ENCODE results near the gene EXOC3L2. TPM values are rescaled to one million over a fixed set of nuclear protein-coding genes. Genes with fewer than 3 reads are reported as not detected.

Gene EXOC3L2
- total RNA-seq, 1 donor: not detected

DNA sequence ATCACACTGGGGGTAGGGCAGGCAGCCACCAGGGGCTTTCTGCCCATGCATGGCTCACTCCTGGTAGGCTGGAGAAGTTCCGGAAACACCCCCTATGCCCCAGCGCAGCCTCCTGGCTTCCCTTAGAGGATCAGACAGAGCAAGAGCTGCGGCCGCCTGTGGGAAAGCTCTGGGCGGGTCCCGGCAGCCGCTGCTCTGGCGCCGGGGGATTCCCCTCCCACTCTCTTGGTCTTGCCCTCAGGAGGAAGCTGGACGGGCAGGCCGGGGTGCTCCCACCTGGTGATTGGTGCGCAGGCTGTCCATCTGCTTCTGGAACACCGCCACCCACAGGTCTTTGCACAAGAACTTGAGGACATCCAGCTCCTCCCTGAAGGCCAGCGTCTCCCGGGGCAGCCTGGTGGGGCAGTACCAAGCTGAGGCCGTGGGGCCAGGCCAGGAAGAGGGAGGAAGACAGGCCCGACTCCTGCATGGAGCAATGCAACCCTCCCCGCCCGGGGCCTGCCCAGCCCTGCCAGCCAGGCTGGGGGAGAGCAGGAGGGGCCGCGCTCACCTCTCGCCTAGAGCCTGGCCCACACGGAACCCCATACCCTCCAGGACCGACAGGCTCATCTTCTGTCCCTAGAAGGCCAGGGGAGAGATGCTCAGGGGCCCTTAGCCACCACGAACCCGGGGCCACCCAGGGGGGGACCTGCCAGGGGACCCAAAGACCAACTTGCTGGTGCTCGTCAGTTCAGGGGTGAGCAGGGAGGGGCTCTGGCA, 80.5 kb downstream of the EXOC3L2 start:
- Histone ChIP-seq H3K36me3 (ENCODE audit: insufficient read depth, low read length) (no peaks in the 10 kb centered on the region), H2AFZ (ENCODE audit: low read length) (peak overlapping the region; percentile 59), H3K4me3 (ENCODE audit: insufficient read depth, low read length) (peak overlapping the region; percentile 13), H3K9me3 (ENCODE audit: low read depth, low read length) (no peaks in the 10 kb centered on the region), H3K4me1 (ENCODE audit: insufficient read depth, low read length) (peaks cover 8% of the 10 kb centered on the region), H3K27ac (ENCODE audit: low read depth, low read length) (no peak overlapping the region), H3K27me3 (ENCODE audit: insufficient read depth, low read length) (peaks cover 17% of the 10 kb centered on the region), H3K79me2 (ENCODE audit: insufficient read depth, low read length) (no peaks in the 10 kb centered on the region), H3K4me2 (ENCODE audit: insufficient read depth, low read length) (no peak overlapping the region), H4K20me1 (ENCODE audit: insufficient read depth, low read length) (no peaks in the 10 kb centered on the region)
- TF ChIP-seq, protein P1, sequence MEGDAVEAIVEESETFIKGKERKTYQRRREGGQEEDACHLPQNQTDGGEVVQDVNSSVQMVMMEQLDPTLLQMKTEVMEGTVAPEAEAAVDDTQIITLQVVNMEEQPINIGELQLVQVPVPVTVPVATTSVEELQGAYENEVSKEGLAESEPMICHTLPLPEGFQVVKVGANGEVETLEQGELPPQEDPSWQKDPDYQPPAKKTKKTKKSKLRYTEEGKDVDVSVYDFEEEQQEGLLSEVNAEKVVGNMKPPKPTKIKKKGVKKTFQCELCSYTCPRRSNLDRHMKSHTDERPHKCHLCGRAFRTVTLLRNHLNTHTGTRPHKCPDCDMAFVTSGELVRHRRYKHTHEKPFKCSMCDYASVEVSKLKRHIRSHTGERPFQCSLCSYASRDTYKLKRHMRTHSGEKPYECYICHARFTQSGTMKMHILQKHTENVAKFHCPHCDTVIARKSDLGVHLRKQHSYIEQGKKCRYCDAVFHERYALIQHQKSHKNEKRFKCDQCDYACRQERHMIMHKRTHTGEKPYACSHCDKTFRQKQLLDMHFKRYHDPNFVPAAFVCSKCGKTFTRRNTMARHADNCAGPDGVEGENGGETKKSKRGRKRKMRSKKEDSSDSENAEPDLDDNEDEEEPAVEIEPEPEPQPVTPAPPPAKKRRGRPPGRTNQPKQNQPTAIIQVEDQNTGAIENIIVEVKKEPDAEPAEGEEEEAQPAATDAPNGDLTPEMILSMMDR (IDR thresholded peaks at IDR 0.05; ENCODE audit: extremely low read depth, low read depth, low read length): no peak
- DNase-seq (ENCODE audit: insufficient read length, low spot score, missing footprints): peak; percentile 95

DNA sequence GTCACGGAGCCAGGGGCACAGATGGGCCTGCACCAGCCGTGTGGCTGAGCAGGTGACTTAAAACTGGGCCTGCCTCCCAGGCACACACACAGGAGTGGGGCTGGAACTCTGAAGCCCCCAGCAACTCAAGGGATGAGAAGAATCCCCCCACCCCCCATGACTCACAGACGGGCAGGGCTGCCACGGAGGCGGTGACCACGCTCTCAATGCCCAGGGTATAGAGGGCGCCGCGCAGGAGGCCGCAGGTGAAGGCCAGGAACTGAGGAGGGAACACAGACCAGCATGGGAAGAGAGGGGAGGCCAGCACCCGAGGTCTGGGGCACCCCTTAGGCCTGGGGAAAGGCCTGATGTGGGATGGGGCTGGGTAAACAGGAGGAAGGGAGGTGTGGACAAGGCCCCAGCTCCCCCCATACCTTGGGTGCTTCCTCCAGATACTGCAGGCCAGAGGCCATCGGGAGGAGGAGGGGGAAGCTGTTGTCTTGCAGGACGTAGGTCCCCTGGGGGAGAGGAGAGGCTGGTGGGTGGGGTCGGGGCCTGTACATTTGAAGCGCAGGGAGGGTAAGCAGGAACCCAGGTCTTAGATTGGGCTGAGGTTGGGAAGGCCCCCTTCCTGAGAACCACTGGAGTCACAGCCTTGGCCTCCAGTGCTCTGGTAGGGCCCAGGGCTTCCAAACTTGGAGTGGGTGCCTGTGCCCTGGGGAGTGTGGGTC, 81.3 kb downstream of the EXOC3L2 start:
- H3K27me3 ChIP-seq (ENCODE audit: insufficient read depth, low read length): peaks cover 17% of the 10 kb centered on the region
- H4K20me1 ChIP-seq (ENCODE audit: insufficient read depth, low read length): no peaks in the 10 kb centered on the region
- H3K36me3 ChIP-seq (ENCODE audit: insufficient read depth, low read length): no peaks in the 10 kb centered on the region
- H3K27ac ChIP-seq (ENCODE audit: low read depth, low read length): no peak overlapping the region
- peak; percentile 71 for DNase-seq (ENCODE audit: insufficient read length, low spot score, missing footprints)
- H3K4me2 ChIP-seq (ENCODE audit: insufficient read depth, low read length): no peak overlapping the region
- H2AFZ ChIP-seq (ENCODE audit: low read length): no peak overlapping the region
- no peak overlapping the region for H3K4me3 ChIP-seq (ENCODE audit: insufficient read depth, low read length)
- TF ChIP-seq, protein P1 (IDR thresholded peaks at IDR 0.05; ENCODE audit: extremely low read depth, low read depth, low read length): no peak
- peaks cover 8% of the 10 kb centered on the region for H3K4me1 ChIP-seq (ENCODE audit: insufficient read depth, low read length)
- H3K79me2 ChIP-seq (ENCODE audit: insufficient read depth, low read length): no peaks in the 10 kb centered on the region
- H3K9me3 ChIP-seq (ENCODE audit: low read depth, low read length): no peaks in the 10 kb centered on the region

DNA sequence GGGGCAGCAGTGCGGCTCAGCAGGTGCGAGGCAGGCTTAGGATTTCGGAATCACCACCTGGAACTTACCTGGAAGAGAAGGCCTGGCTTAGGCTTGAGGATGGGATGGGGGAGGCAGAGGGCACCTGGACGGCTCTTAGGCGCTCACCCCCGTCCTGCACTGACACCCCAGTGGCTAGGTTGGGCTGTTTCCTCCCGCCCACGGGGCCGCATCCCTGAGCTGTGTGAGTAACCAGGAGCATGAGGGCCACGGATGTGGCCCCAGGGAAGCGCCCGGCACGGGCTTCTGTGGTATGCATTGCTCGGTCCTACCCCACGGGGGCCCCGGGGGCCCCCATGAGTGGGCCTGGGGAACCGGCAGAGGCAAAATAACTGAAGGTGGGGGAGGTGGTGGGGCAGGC, 82.1 kb downstream of the EXOC3L2 start:
- Histone ChIP-seq H4K20me1 (ENCODE audit: insufficient read depth, low read length) (no peaks in the 10 kb centered on the region), H3K27ac (ENCODE audit: low read depth, low read length) (no peak overlapping the region), H3K4me2 (ENCODE audit: insufficient read depth, low read length) (no peak overlapping the region), H3K9me3 (ENCODE audit: low read depth, low read length) (no peaks in the 10 kb centered on the region), H3K36me3 (ENCODE audit: insufficient read depth, low read length) (no peaks in the 10 kb centered on the region), H3K4me3 (ENCODE audit: insufficient read depth, low read length) (no peak overlapping the region), H3K4me1 (ENCODE audit: insufficient read depth, low read length) (peaks cover 8% of the 10 kb centered on the region), H3K27me3 (ENCODE audit: insufficient read depth, low read length) (peaks cover 17% of the 10 kb centered on the region), H3K79me2 (ENCODE audit: insufficient read depth, low read length) (no peaks in the 10 kb centered on the region), H2AFZ (ENCODE audit: low read length) (no peak overlapping the region)
- TF ChIP-seq, protein P1 (IDR thresholded peaks at IDR 0.05; ENCODE audit: extremely low read depth, low read depth, low read length): no peak
- peak; percentile 80 for DNase-seq (ENCODE audit: insufficient read length, low spot score, missing footprints)

DNA sequence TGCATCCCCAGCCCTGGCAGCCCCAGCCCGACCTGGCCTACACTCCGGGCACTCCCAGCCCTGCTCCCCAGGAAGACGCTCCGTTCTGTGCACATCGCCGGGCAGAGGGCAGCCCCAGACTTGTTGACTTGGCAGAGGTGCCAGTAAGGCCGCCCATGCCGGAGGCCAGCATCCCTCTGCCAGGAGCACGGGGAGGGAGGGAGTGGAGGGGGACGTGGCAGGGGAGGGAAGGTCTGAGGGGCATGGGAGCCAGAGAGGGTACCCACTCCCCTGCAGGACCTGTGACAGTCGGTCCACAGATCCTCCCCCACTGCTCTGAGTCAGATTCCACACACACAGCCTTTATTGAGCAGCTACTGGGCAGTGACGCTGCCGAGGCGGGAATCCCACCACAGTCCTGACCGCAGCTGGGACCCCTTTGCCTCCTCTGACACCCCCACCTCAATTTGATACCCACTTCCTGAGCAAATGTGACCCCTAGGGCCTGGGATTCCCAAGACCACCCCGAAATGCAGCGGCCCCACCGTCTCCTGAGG, 82.5 kb downstream of the EXOC3L2 start:
- DNase-seq (ENCODE audit: insufficient read length, low spot score, missing footprints): peak; percentile 74
- no peak overlapping the region for H3K4me2 ChIP-seq (ENCODE audit: insufficient read depth, low read length)
- TF ChIP-seq, protein P1 (IDR thresholded peaks at IDR 0.05; ENCODE audit: extremely low read depth, low read depth, low read length): no peak
- no peaks in the 10 kb centered on the region for H3K36me3 ChIP-seq (ENCODE audit: insufficient read depth, low read length)
- no peak overlapping the region for H3K27ac ChIP-seq (ENCODE audit: low read depth, low read length)
- no peaks in the 10 kb centered on the region for H3K9me3 ChIP-seq (ENCODE audit: low read depth, low read length)
- no peak overlapping the region for H3K4me3 ChIP-seq (ENCODE audit: insufficient read depth, low read length)
- H3K79me2 ChIP-seq (ENCODE audit: insufficient read depth, low read length): no peaks in the 10 kb centered on the region
- no peak overlapping the region for H2AFZ ChIP-seq (ENCODE audit: low read length)
- peaks cover 8% of the 10 kb centered on the region for H3K4me1 ChIP-seq (ENCODE audit: insufficient read depth, low read length)
- no peaks in the 10 kb centered on the region for H4K20me1 ChIP-seq (ENCODE audit: insufficient read depth, low read length)
- peaks cover 17% of the 10 kb centered on the region for H3K27me3 ChIP-seq (ENCODE audit: insufficient read depth, low read length)
